GM18498 (cell line): ENCODE measurements around the gene TMEM255A.
"Not testable (repeated sequence)": the region's sequence is repeated elsewhere in the genome, so short reads cannot be mapped to it uniquely, and the experiment has no call there.

ENCODE experiments used
- ATAC-seq: cut with Tn5 transposase; IDR thresholded peaks from one replicate; pipeline ENCODE4 v1.9.1; 2021; ENCODE audit warnings: mild to moderate bottlenecking, moderate library complexity; ENCODE audit not compliant: unreplicated experiment

The TMEM255A gene

DNA sequence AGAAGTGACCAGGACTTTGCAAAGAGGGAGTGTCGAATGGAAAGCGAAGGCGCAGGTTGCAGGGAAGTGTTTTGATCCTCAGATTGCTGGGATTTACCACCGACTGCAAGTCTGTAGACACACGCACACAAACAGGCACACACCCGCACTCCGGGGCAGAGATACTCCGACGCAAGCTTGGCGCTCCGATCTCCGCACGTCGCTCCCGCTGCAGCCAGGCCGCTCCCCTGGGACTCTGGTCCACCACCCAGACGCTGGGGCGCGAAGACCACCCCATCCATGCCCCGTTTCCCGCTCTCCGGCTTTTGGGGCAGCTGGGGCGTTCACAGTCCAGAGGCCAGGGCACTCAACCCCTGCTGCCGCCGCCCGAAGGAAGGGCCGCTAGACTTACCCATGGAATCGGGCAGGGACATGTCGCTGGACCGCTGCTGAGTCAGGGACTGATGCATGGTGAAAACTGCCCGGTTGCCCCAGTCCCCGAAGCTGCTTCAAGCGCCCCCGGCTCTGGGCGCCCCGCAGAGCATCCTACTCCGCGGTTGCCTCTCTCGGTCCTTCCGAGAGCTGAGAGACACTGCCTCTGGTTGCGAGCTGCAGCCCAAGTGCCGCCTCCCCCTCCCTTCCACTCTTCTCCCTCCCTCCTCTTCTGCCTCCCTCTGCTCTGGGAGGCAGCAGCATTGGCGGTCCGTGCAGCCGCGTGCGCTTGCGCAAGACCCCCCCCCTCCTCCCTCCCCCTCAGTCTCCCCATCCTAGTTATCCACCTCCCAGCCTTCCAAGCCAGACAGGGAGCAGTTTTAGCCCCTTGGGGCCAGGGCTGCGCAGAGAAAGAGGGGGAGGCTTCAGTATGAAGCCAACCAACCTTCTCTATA is at the start of gene TMEM255A:
TSS of gene TMEM255A (minus strand) at position 601 of the 866 bp plus-strand sequence. CDS start at position 449, 152 bp downstream.
- ATAC-seq: no peak

DNA sequence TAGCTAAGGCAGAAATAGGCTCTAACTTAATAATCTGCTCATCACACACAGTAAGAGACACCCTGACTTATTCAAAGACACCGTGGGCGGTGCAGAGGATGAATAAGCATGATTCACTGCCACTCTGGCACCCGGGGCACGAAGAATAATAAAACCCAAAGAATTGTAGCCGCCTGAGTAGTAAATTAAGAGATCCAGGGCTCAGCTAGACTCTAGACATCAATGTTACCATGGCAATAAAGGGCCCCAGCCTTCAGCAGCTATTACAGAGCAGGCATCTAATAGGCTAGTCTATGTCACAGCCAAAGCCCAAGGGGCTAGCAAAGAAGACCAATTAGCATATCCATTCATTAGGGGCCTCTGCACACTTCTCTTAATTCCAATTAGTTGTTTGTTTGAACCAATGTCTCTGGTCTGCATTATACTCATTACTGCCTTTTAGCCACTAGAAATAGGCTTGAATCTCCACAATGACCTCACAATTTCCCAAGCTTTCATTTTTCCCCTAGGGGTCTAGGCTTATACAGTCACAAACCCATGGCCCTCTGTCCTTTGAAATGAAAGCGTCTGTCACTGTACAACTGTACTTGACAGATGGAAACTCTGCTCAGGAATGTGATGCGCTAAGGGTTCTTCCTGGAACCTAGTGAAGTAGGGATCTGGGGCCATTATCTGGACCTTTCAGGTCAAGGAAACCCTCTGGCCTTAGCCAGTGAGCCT is 47.6 kb upstream of the TMEM255A start:
- no peak for ATAC-seq

DNA sequence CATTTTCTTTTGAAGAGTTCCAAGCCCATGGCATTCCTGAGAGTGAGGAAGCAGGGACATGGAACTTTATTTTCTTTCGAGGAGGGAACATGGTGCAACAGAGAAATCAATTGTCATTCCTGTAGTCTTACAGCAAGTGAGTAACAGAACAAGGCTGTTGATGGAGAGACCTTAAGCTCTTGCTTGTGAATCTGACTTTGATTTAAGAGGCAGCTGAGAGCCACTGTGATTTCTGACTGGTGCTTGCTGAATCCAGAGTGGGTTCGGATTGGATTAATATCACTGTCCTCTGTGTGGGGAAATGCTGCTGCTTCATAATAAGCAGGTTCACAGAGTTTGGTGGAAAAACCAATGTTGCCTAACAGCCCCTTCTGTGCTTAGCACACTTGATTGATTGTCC is 45.9 kb upstream of the TMEM255A start:
- no peak for ATAC-seq

GRCh38 chrX:120356084-120356483 is 44.8 kb upstream of the TMEM255A start:
- no peak for ATAC-seq

- no peak for ATAC-seq
Observed at GRCh38 chrX:120350450-120351138, 39.3 kb upstream of the TMEM255A start.

- not testable (repeated sequence) for ATAC-seq
Observed at GRCh38 chrX:120344566-120344965, 33.3 kb upstream of the TMEM255A start.

- ATAC-seq: no peak
Observed at GRCh38 chrX:120336899-120337298, 25.6 kb upstream of the TMEM255A start.

- ATAC-seq: no peak
Observed at GRCh38 chrX:120335289-120335688, 24.0 kb upstream of the TMEM255A start.

GRCh38 chrX:120334603-120335002 is 23.3 kb upstream of the TMEM255A start:
- no peak for ATAC-seq

DNA sequence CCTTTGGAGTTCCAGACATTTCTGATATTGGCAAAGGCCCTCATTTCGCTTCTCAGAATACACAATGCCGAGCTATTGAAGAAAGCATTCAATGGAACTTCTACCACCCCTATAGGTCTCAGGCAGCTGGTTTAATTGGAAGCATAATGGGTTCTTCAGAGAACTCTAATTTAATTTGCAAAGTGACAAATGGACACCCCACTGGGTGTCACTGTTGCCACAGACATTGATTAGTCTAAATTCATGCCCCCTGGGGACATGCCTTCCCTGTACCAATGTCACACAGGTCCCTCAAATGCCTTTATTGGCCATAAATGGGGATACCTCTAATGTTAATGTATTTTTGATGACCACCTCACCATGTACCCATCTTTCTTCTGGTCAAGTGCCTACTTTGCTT is 22.9 kb upstream of the TMEM255A start:
- no peak for ATAC-seq

GRCh38 chrX:120332394-120332793 is 21.1 kb upstream of the TMEM255A start:
- ATAC-seq: no peak

GRCh38 chrX:120331116-120331515 is 19.9 kb upstream of the TMEM255A start:
- ATAC-seq: no peak

DNA sequence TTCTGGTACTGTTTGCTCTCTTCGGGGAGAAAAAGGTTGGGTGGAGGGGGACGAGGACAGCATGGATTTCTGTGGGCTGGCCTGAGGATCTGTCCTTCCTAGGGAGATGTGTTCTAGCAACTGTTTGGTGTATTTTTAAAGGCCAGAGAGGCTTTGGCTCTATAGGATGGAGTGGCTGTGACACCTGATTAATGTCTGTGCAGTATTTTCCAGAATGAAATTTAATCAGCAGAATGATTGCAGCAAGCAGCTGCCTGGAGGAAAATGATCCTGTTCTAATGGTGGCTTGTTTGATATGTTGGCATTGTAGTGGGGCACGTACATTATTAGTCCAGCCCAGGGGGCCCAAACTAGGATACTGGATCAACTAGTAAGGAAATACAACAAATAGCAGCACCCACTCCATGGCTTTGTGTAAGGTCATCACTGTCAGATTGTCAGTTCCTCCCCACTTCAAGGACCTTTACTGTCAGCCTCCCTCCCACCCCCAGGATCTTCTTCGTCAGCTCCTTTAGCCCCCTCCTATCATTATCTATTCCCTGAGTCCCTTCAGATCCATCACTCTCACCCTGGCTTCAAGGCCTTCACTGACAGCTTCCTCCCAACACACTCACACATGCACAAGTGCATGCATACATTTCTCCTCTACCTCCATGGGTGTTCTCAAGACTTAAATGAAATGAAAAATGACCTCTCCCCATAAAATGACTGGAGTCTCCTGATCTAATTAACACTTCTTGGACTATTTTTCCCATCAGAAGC is 10.4 kb upstream of the TMEM255A start:
- no peak for ATAC-seq

GRCh38 chrX:120318411-120318810 is 7.2 kb upstream of the TMEM255A start:
- no peak for ATAC-seq

- no peak for ATAC-seq
Observed at GRCh38 chrX:120316587-120317283, 5.5 kb upstream of the TMEM255A start.

DNA sequence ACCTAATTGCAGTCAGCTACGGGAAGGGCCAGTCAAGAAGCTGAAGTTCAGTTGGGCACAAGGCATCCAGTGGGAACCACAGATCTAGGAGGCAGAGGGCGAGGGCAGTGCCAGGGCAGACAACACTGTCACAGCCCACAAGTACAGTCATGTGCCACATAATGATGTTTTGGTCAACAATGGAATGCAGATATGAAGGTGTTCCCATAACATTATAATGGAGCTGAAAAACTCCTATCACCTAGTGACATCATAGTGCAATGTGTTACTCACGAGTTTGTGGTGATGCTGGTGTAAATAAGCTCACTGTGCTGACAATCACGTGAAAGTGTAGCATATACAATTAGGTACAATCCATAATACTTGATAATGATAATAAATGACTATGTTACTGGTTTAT is 4.5 kb upstream of the TMEM255A start:
- ATAC-seq: no peak

DNA sequence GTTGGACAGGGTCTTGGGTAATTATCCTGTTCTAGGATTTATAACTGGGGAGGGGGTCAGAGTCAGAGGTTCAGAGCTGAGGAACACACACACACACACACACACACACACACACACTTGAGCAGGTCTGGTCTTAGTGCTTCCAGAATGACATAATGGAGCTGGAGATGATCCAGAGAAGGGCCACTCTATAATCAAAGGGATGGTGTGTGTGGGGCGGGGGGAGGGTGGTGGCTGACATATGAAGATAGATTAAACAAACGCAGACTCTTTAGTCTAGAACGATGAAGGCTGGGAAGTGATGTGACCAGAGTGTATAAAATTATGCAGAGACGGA is 434 bp upstream of the TMEM255A start:
- no peak for ATAC-seq

DNA sequence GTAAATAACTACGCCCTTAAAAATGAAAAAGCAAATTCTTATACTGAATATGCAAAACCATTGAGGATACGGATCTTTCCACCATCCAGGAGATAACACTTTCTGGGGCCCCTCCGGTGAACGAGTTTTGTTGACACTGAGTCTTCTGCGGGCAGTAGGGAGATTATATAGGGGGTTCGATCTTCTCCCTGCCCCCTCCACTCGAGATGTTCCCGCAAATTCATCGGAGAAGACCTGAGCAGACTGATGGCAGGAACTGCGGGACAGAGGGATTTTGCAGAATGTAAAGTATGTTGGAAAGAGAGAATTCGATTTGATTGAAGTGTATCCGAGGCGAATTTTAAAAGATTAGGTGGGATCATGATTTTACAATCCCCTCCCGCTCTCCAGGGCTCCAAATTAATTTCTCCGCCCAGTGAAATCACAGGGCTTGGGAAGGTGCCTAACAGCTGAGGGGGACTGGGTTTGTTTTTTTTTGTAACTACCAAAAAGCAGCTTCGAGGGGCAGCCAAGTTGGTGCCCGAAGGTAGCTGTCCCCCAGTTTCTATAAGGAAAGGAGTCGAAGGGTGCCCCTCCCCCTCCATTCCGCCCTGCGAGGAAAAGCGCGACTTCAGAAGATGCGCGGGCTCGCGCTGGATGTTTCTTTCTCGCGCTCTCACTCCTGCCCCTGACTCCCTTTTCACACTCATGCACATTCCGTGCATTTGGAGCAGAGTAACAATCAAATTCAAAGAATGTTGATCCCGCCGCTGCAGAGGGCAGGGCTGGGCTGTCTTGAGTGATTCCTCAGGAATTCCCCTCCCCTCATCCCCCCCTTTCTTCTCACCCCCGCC is 1.2 kb downstream of the TMEM255A start:
- ATAC-seq: no peak
